GM03348 (cell line): Measurements from ENCODE around the gene RAVER2.
"Not testable (repeated sequence)": the region's sequence is repeated elsewhere in the genome, so short reads cannot be mapped to it uniquely, and the experiment has no call there.

ENCODE experiments used
- DNase-seq: peaks from one replicate; pipeline ENCODE4 v3.0.0; 2012; ENCODE audit warnings: low spot score

RAVER2 gene

GRCh38 chr1:64744492-64745180, at the start of gene RAVER2:
Gene RAVER2 (plus strand): TSS chr1:64745075. CDS start chr1:64745173, 98 bp downstream.
- peak; percentile 82 for DNase-seq

- no peak for DNase-seq
These were observed 48.0 kb upstream of the RAVER2 start for GRCh38 chr1:64696879-64697278.

- DNase-seq: no peak
These were observed 45.5 kb upstream of the RAVER2 start for GRCh38 chr1:64699327-64699726.

GRCh38 chr1:64701071-64701470, 43.8 kb upstream of the RAVER2 start:
- DNase-seq: no peak

- DNase-seq: no peak
These were observed 43.0 kb upstream of the RAVER2 start for GRCh38 chr1:64701886-64702285.

- not testable (repeated sequence) for DNase-seq
These were observed 42.2 kb upstream of the RAVER2 start for GRCh38 chr1:64702670-64703069.

GRCh38 chr1:64703600-64703999, 41.3 kb upstream of the RAVER2 start:
- no peak for DNase-seq

GRCh38 chr1:64705591-64705990, 39.3 kb upstream of the RAVER2 start:
- DNase-seq: no peak

- DNase-seq: no peak
These were observed 33.6 kb upstream of the RAVER2 start for GRCh38 chr1:64711266-64711665.

- no peak for DNase-seq
These were observed 32.8 kb upstream of the RAVER2 start for GRCh38 chr1:64712049-64712448.

- no peak for DNase-seq
These were observed 29.7 kb upstream of the RAVER2 start for GRCh38 chr1:64715186-64715585.

- no peak for DNase-seq
These were observed 23.7 kb upstream of the RAVER2 start for GRCh38 chr1:64721135-64721534.

- no peak for DNase-seq
These were observed 23.2 kb upstream of the RAVER2 start for GRCh38 chr1:64721576-64722145.

GRCh38 chr1:64727861-64728260, 17.0 kb upstream of the RAVER2 start:
- DNase-seq: no peak

GRCh38 chr1:64733581-64734286, 11.1 kb upstream of the RAVER2 start:
- no peak for DNase-seq

GRCh38 chr1:64734287-64734652, 10.6 kb upstream of the RAVER2 start:
- DNase-seq: no peak

- DNase-seq: not testable (repeated sequence)
These were observed 4.2 kb upstream of the RAVER2 start for GRCh38 chr1:64740687-64741086.

- no peak for DNase-seq
These were observed 852 bp upstream of the RAVER2 start for GRCh38 chr1:64743954-64744491.

- DNase-seq: peak; percentile 45
These were observed 508 bp downstream of the RAVER2 start for GRCh38 chr1:64745181-64745985.

- DNase-seq: no peak
These were observed 1.4 kb downstream of the RAVER2 start for GRCh38 chr1:64745986-64746940.

GRCh38 chr1:64748222-64748621, 3.3 kb downstream of the RAVER2 start:
- no peak for DNase-seq
